GM12872 (cell line): Measurements from ENCODE around the gene DPEP1.

Experiments used
- TF ChIP-seq, protein P1 (sequence below): IDR thresholded peaks from 3 replicates; pipeline ENCODE4 v1.5.1; 2011; ENCODE audit warnings: low read depth, mild to moderate bottlenecking, low read length, moderate library complexity; ENCODE audit not compliant: insufficient read depth

Gene DPEP1

GRCh38 chr16:89613231-89613953 lies at the start of gene DPEP1:
Gene DPEP1 (plus strand): TSS chr16:89613642. CDS start chr16:89630411, 16,769 bp downstream.
- TF ChIP-seq, protein P1, sequence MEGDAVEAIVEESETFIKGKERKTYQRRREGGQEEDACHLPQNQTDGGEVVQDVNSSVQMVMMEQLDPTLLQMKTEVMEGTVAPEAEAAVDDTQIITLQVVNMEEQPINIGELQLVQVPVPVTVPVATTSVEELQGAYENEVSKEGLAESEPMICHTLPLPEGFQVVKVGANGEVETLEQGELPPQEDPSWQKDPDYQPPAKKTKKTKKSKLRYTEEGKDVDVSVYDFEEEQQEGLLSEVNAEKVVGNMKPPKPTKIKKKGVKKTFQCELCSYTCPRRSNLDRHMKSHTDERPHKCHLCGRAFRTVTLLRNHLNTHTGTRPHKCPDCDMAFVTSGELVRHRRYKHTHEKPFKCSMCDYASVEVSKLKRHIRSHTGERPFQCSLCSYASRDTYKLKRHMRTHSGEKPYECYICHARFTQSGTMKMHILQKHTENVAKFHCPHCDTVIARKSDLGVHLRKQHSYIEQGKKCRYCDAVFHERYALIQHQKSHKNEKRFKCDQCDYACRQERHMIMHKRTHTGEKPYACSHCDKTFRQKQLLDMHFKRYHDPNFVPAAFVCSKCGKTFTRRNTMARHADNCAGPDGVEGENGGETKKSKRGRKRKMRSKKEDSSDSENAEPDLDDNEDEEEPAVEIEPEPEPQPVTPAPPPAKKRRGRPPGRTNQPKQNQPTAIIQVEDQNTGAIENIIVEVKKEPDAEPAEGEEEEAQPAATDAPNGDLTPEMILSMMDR: no peak

DNA sequence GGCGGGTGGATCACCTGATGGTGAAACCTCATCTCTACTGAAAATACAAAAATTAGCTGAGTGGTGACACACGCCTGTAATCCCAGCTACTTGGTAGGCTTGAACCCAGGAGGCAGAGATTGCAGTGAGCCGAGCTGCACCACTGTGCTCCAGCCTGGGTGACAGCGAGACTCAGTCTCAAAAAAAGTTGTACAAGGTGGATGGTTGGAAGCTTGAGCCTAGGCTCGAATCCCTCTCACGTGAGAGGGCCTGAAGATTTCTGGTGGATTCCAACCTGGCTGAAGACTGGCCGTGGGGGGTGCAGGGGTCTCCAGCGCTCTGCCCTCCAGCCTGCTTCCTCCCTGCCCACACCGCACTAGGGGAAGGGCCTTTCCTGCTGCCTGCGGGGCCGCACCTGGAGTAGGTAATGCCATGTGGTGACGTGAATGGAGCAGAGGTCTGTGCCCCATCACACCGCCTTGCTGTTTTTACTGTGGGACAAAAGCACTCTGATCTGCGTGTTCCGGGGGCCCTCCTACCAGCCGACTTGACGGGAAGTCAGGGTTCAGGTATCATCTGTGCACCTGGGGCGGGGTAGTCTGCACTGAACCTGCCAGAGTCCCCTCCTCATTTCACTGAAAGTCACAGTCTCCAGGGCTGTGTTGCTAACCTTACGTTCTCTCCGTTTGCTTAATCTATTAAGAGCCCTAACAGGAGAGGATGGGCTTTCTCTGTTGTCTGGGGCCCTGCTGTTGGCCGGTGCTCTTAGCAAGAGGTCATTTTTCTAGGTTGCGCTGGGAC lies 48.8 kb upstream of the DPEP1 start:
- TF ChIP-seq, protein P1: no peak

DNA sequence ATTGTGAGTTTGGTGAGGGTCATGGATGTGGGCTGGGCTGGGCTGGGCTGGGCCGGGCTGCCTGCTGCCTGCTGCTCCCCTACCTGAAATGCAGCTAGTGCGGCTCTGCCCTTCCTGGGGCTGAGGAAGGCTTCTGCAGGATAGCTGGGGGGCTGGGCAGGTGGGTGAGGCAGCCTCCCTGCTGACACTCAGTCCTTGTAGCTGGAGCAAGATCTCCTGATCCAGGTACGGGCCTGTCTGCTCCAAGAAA lies 48.3 kb upstream of the DPEP1 start:
- TF ChIP-seq, protein P1: no peak

GRCh38 chr16:89565506-89566372 lies 47.7 kb upstream of the DPEP1 start:
- TF ChIP-seq, protein P1: peak; percentile 75

- TF ChIP-seq, protein P1: no peak
Measured at GRCh38 chr16:89567656-89568594, 45.5 kb upstream of the DPEP1 start.

GRCh38 chr16:89569506-89570341 lies 43.7 kb upstream of the DPEP1 start:
- TF ChIP-seq, protein P1: no peak
